HepG2 (cell line): ENCODE data around the gene MT1A. TPM values are rescaled to one million over a fixed set of nuclear protein-coding genes. Genes with fewer than 3 reads are reported as not detected.
A peak's percentile ranks its signal among the peaks of the same experiment; 100 is the strongest.

ENCODE experiments used
- ATF5 ChIP-seq: sonication (generic); formaldehyde crosslinking; IDR thresholded peaks from 2 replicates; pipeline ENCODE4 v1.4.0; 2020; ENCODE audit warnings: mild to moderate bottlenecking, low read depth, missing genetic modification reagents
- ERF ChIP-seq: IDR thresholded peaks from 2 replicates; pipeline ENCODE4 v1.6.1; 2018; ENCODE audit warnings: missing biosample characterization, missing genetic modification reagents
- IRF9 ChIP-seq: sonication (generic); formaldehyde crosslinking; IDR thresholded peaks from 2 replicates; pipeline ENCODE4 v1.8.0; 2022; ENCODE audit warnings: missing genetic modification reagents, mild to moderate bottlenecking, borderline replicate concordance
- JUN ChIP-seq: sonication (generic); formaldehyde crosslinking; IDR thresholded peaks from 2 replicates; pipeline ENCODE4 v1.4.0; 2020; ENCODE audit warnings: mild to moderate bottlenecking, missing genetic modification reagents
- LBX2 ChIP-seq: sonication (generic); formaldehyde crosslinking; IDR thresholded peaks from 2 replicates; pipeline ENCODE4 v1.5.0; 2020; ENCODE audit warnings: missing genetic modification reagents, mild to moderate bottlenecking, borderline replicate concordance
- MEIS2 ChIP-seq: sonication (generic); formaldehyde crosslinking; IDR thresholded peaks from 2 replicates; pipeline ENCODE4 v1.9.0; 2021; ENCODE audit warnings: mild to moderate bottlenecking, missing genetic modification reagents
- MTF2 ChIP-seq: sonication (generic); formaldehyde crosslinking; IDR thresholded peaks from 2 replicates; pipeline ENCODE4 v1.5.0; 2020; ENCODE audit warnings: missing genetic modification reagents, borderline replicate concordance
- POLR2AphosphoS5 ChIP-seq: IDR thresholded peaks from 2 replicates; pipeline ENCODE4 v1.6.1; 2012; ENCODE audit warnings: low read depth, low read length
- SAP130 ChIP-seq: IDR thresholded peaks from 2 replicates; pipeline ENCODE4 v1.6.1; 2016; ENCODE audit warnings: low read depth
- SMAD9 ChIP-seq: sonication (generic); formaldehyde crosslinking; IDR thresholded peaks from 2 replicates; pipeline ENCODE4 v1.5.1; 2020; ENCODE audit warnings: mild to moderate bottlenecking, missing genetic modification reagents
- TFDP2 ChIP-seq: sonication (generic); formaldehyde crosslinking; IDR thresholded peaks from 2 replicates; pipeline ENCODE4 v1.4.0; 2020; ENCODE audit warnings: missing genetic modification reagents
- TIGD3 ChIP-seq: sonication (generic); formaldehyde crosslinking; IDR thresholded peaks from 2 replicates; pipeline ENCODE4 v1.5.1; 2020; ENCODE audit warnings: mild to moderate bottlenecking, missing genetic modification reagents, borderline replicate concordance
- ZBED4 ChIP-seq: sonication (generic); formaldehyde crosslinking; IDR thresholded peaks from 2 replicates; pipeline ENCODE4 v1.4.0; 2020; ENCODE audit warnings: missing genetic modification reagents, borderline replicate concordance
- ZBTB7B ChIP-seq: sonication (generic); formaldehyde crosslinking; IDR thresholded peaks from 2 replicates; pipeline ENCODE4 v1.4.0; 2020; ENCODE audit warnings: missing genetic modification reagents
- ZNF280B ChIP-seq: sonication (generic); formaldehyde crosslinking; IDR thresholded peaks from 2 replicates; pipeline ENCODE4 v1.5.0; 2020; ENCODE audit warnings: missing genetic modification reagents, mild to moderate bottlenecking, borderline replicate concordance
- ZNF441 ChIP-seq: sonication (generic); formaldehyde crosslinking; IDR thresholded peaks from 2 replicates; pipeline ENCODE4 v1.7.0; 2021; ENCODE audit warnings: missing genetic modification reagents, borderline replicate concordance
- ZNF7 ChIP-seq: IDR thresholded peaks from 2 replicates; pipeline ENCODE4 v1.6.1; 2016; ENCODE audit warnings: missing biosample characterization, missing genetic modification reagents
- ZNF713 ChIP-seq: sonication (generic); formaldehyde crosslinking; IDR thresholded peaks from 2 replicates; pipeline ENCODE4 v1.4.0; 2020; ENCODE audit warnings: mild to moderate bottlenecking, missing genetic modification reagents
- polyA plus RNA-seq, 8 experiments: library from polyadenylated mRNA; depleted of rRNA in 3 of 8; stranded (reverse) in 7 of 8; unstranded in 1 of 8; fragments of >200 nt; fragmentation: Illumina TruSeq in 4 of 8; extraction: Trizol in 4 of 8; gene quantifications; 2 replicates each; pipeline versions ENCODE4 v1.2.1 to v1.2.3, GENCODE V29; 2011 to 2016; ENCODE audit warnings: low read depth in 4 of 8, missing spikeins in 1 of 8, mixed read lengths in 1 of 8; ENCODE audit not compliant: insufficient read depth in 1 of 8
- total RNA-seq, 5 experiments: library from RNA; depleted of rRNA; stranded (reverse); fragments of >200 nt; fragmentation: Illumina TruSeq; extraction: Trizol; gene quantifications; 2 replicates each; pipeline ENCODE4 v1.2.3, GENCODE V29; 2016; ENCODE audit warnings: low read depth in 1 of 5

The MT1A gene
- total and polyA plus RNA-seq, 2 of the 13 experiments (the other 11 are each of a cell fraction or from before 2014, with no cell fraction given), result 8.3 to 10.4 TPM

GRCh38 chr16:56625943-56626654 is 12.4 kb upstream of the MT1A start (continued):
- TF ChIP-seq ZBED4 (CRISPR knock-in tag) (0 out of 2 replicates have a peak, but pooled peaks have one; percentile 11), ZNF280B (CRISPR knock-in tag) (no peak), IRF9 (no peak), TFDP2 (CRISPR knock-in tag) (no peak), POLR2AphosphoS5 (no peak), ZBTB7B (CRISPR knock-in tag) (no peak), MTF2 (no peak), ZNF7 (CRISPR knock-in tag) (no peak), ZNF713 (no peak), ZNF441 (CRISPR knock-in tag) (no peak), ERF (no peak), SAP130 (CRISPR knock-in tag) (no peak), ATF5 (CRISPR knock-in tag) (no peak), LBX2 (CRISPR knock-in tag) (no peak), JUN (CRISPR knock-in tag) (no peak), TIGD3 (no peak), MEIS2 (CRISPR knock-in tag) (no peak), SMAD9 (CRISPR knock-in tag) (0 out of 2 replicates have a peak, but pooled peaks have one; percentile 58)
